Keratinocyte (primary cell): Measurements from ENCODE around the gene USH2A. TPM values are rescaled to one million over a fixed set of nuclear protein-coding genes. Genes with fewer than 3 reads are reported as not detected.

Source experiments
- DNase-seq: peaks from one replicate; pipeline ENCODE4 v3.0.0-alpha.2; 2011; ENCODE audit warnings: low read depth, missing footprints, low spot score
- FAIRE-seq: peaks from 2 replicates; lab custom pipeline; 2011; peaks lifted over from hg19 to GRCh38; lab: Jason Lieb, UNC
- H2AFZ ChIP-seq: 2 replicates; pipeline ENCODE4 v1.6.0; 2012; ENCODE audit warnings: low read length, control low read depth, inconsistent platforms; ENCODE audit not compliant: control insufficient read depth
- H3K27ac ChIP-seq: 2 replicates; pipeline ENCODE4 v1.5.1; 2011; ENCODE audit warnings: low read length; ENCODE audit not compliant: control insufficient read depth, insufficient read depth
- H3K27me3 ChIP-seq: 3 replicates; pipeline ENCODE4 v1.6.0; 2011; ENCODE audit warnings: low read length; ENCODE audit not compliant: control insufficient read depth, insufficient read depth; ENCODE audit errors: extremely low read depth
- H3K36me3 ChIP-seq, 2 experiments: 2 replicates in 1 of 2; 3 replicates in 1 of 2; pipeline ENCODE4 v1.5.1; 2011; ENCODE audit warnings: low read length in 2 of 2, mild to moderate bottlenecking in 1 of 2; ENCODE audit not compliant: control insufficient read depth in 2 of 2, insufficient read depth in 2 of 2; ENCODE audit errors: extremely low read depth in 1 of 2
- H3K4me1 ChIP-seq: 3 replicates; pipeline ENCODE4 v1.5.1; 2011; ENCODE audit warnings: low read length; ENCODE audit not compliant: control insufficient read depth, insufficient read depth; ENCODE audit errors: extremely low read depth
- H3K4me2 ChIP-seq: 3 replicates; pipeline ENCODE4 v1.6.0; 2011; ENCODE audit warnings: low read depth, low read length; ENCODE audit not compliant: control insufficient read depth, insufficient read depth; ENCODE audit errors: extremely low read depth
- H3K4me3 ChIP-seq, 3 experiments: fragments of 200-600 bp in 1 of 3; sonication (generic) in 1 of 3; 2 replicates in 2 of 3; 3 replicates in 1 of 3; pipeline ENCODE4 v1.5.1; 2011 to 2016; ENCODE audit warnings: low read length in 3 of 3, mild to moderate bottlenecking in 3 of 3, control low read depth in 2 of 3, inconsistent platforms in 1 of 3, low read depth in 1 of 3, mixed read lengths in 1 of 3, mixed run types in 1 of 3, moderate library complexity in 1 of 3; ENCODE audit not compliant: control insufficient read depth in 2 of 3, insufficient read depth in 2 of 3; ENCODE audit errors: extremely low read depth in 1 of 3
- H3K79me2 ChIP-seq: 2 replicates; pipeline ENCODE4 v1.6.0; 2012; ENCODE audit warnings: low read length; ENCODE audit not compliant: control insufficient read depth, insufficient read depth
- H3K9ac ChIP-seq: 3 replicates; pipeline ENCODE4 v1.6.0; 2011; ENCODE audit warnings: low read length; ENCODE audit not compliant: control insufficient read depth, insufficient read depth; ENCODE audit errors: extremely low read depth
- H3K9me1 ChIP-seq: 3 replicates; pipeline ENCODE4 v1.6.0; 2011; ENCODE audit warnings: low read length; ENCODE audit not compliant: control insufficient read depth, insufficient read depth; ENCODE audit errors: extremely low read depth
- H3K9me3 ChIP-seq: 2 replicates; pipeline ENCODE4 v1.5.1; 2012; ENCODE audit warnings: low read depth, low read length; ENCODE audit not compliant: control insufficient read depth
- H4K20me1 ChIP-seq: 3 replicates; pipeline ENCODE4 v1.6.0; 2011; ENCODE audit warnings: low read length; ENCODE audit not compliant: control insufficient read depth, insufficient read depth; ENCODE audit errors: extremely low read depth
- CTCF ChIP-seq, 3 experiments: IDR thresholded peaks in 1 of 3; conservative IDR thresholded peaks in 1 of 3; optimal IDR thresholded peaks in 1 of 3; 2 replicates in 2 of 3; 3 replicates in 1 of 3; pipeline versions ENCODE3 to v1.5.1; 2011; ENCODE audit warnings: low read length in 3 of 3, mild to moderate bottlenecking in 3 of 3, moderate library complexity in 2 of 3, control low read depth in 1 of 3, inconsistent platforms in 1 of 3; ENCODE audit not compliant: insufficient read depth in 2 of 3; ENCODE audit errors: extremely low read depth in 1 of 3
- EZH2 ChIP-seq: IDR thresholded peaks from one replicate; pipeline ENCODE4 v1.6.1; 2012; ENCODE audit warnings: inconsistent platforms, mild to moderate bottlenecking, low read length, moderate library complexity
- dilution Hi-C: fragments of 300-500 bp; cut with MboI; formaldehyde crosslinking; loops from one replicate; pipeline ENCODE4 v1.7.0; 2020; ENCODE audit warnings: low sequenced_read_pairs; ENCODE audit not compliant: extremely low pct_ligation_motif_present
- polyA plus RNA-seq, 5 experiments: library from polyadenylated mRNA; depleted of rRNA in 3 of 5; stranded (reverse) in 3 of 5; stranded (forward) in 1 of 5; unstranded in 1 of 5; fragments of >200 nt; gene quantifications; 1 replicate in 1 of 5; 2 replicates in 3 of 5; 3 replicates in 1 of 5; pipeline versions ENCODE4 v1.2.1 to v1.2.3, GENCODE V29; 2011 to 2012; ENCODE audit warnings: missing spikeins in 2 of 5, low read depth in 1 of 5, low replicate concordance in 1 of 5

Gene USH2A
- polyA plus RNA-seq, 1 donor (not counting 4 experiments of a cell fraction or from before 2014, with no cell fraction given) = not detected

- no peak overlapping the region for H3K4me3 ChIP-seq
- H2AFZ ChIP-seq = no peak overlapping the region
- H4K20me1 ChIP-seq = no peaks in the 10 kb centered on the region
- H3K4me2 ChIP-seq = no peak overlapping the region
- H3K27ac ChIP-seq = no peak overlapping the region
- H3K4me1 ChIP-seq = no peaks in the 10 kb centered on the region
- DNase-seq (no peak), FAIRE-seq (no peak)
- no peaks in the 10 kb centered on the region for H3K36me3 ChIP-seq
- no peaks in the 10 kb centered on the region for H3K79me2 ChIP-seq
- no peak overlapping the region for H3K9ac ChIP-seq
- H3K9me3 ChIP-seq = no peaks in the 10 kb centered on the region
- no peaks in the 10 kb centered on the region for H3K9me1 ChIP-seq
- dilution Hi-C loops = no loop called here
- TF ChIP-seq EZH2 = no peak
- no peak for TF ChIP-seq CTCF (optimal IDR thresholded peaks at IDR 0.05 in 1 of 3, IDR thresholded peaks at IDR 0.05 in 1 of 3, conservative IDR thresholded peaks at IDR 0.05 in 1 of 3; ENCODE audit: extremely low read depth in 1 of 3, insufficient read depth in 2 of 3, low read length in 3 of 3)
- no peaks in the 10 kb centered on the region for H3K27me3 ChIP-seq
Measured at GRCh38 chr1:215650446-215651149, 772.6 kb downstream of the USH2A start.

- FAIRE-seq (no peak), DNase-seq (no peak)
- H3K4me1 ChIP-seq = no peaks in the 10 kb centered on the region
- H3K9me3 ChIP-seq = no peaks in the 10 kb centered on the region
- H3K36me3 ChIP-seq = no peaks in the 10 kb centered on the region
- no peak overlapping the region for H3K4me2 ChIP-seq
- H4K20me1 ChIP-seq = no peaks in the 10 kb centered on the region
- TF ChIP-seq EZH2 (no peak), CTCF (optimal IDR thresholded peaks at IDR 0.05 in 1 of 3, IDR thresholded peaks at IDR 0.05 in 1 of 3, conservative IDR thresholded peaks at IDR 0.05 in 1 of 3; ENCODE audit: extremely low read depth in 1 of 3, insufficient read depth in 2 of 3, low read length in 3 of 3) (no peak)
- dilution Hi-C loops = no loop called here
- no peak overlapping the region for H3K9ac ChIP-seq
- no peak overlapping the region for H3K4me3 ChIP-seq
- H2AFZ ChIP-seq = no peak overlapping the region
- H3K9me1 ChIP-seq = no peaks in the 10 kb centered on the region
- no peaks in the 10 kb centered on the region for H3K79me2 ChIP-seq
- H3K27me3 ChIP-seq = no peaks in the 10 kb centered on the region
- H3K27ac ChIP-seq = no peak overlapping the region
Measured at GRCh38 chr1:215648957-215649356, 774.3 kb downstream of the USH2A start.
